Mesendoderm (in vitro differentiated cells): Measurements from ENCODE around the gene SMU1.

Source experiments
- DNase-seq: peaks from one replicate; pipeline ENCODE4 v3.0.0; 2013
- H2AK5ac ChIP-seq: 2 replicates; pipeline ENCODE4 v1.6.1; 2013; ENCODE audit warnings: low read length, inconsistent platforms
- H2BK120ac ChIP-seq: 2 replicates; pipeline ENCODE4 v1.6.1; 2013; ENCODE audit warnings: low read depth, mild to moderate bottlenecking, low read length, moderate library complexity, mixed read lengths
- H2BK15ac ChIP-seq: replicated peaks from 2 replicates; pipeline ENCODE4 v1.6.1; 2013; ENCODE audit warnings: low read depth, mild to moderate bottlenecking, moderate library complexity
- H2BK5ac ChIP-seq: 2 replicates; pipeline ENCODE4 v1.6.1; 2013; ENCODE audit warnings: low read length, inconsistent platforms
- H3K18ac ChIP-seq: 2 replicates; pipeline ENCODE4 v1.6.1; 2013; ENCODE audit warnings: mild to moderate bottlenecking, low read length, mixed read lengths
- H3K23ac ChIP-seq: one replicate; pipeline ENCODE4 v1.6.1; 2013; ENCODE audit warnings: low read length
- H3K27ac ChIP-seq: 2 replicates; pipeline ENCODE4 v1.5.1; 2013; ENCODE audit warnings: low read depth, mild to moderate bottlenecking, inconsistent platforms, low read length, moderate library complexity
- H3K27me3 ChIP-seq: 2 replicates; pipeline ENCODE4 v1.6.1; 2013; ENCODE audit warnings: low read length, control low read depth, mild to moderate bottlenecking, inconsistent platforms; ENCODE audit not compliant: insufficient read depth, poor library complexity
- H3K36me3 ChIP-seq: 2 replicates; pipeline ENCODE4 v1.6.1; 2013; ENCODE audit warnings: low read length, inconsistent platforms; ENCODE audit not compliant: control insufficient read depth, insufficient read depth
- H3K4ac ChIP-seq: one replicate; pipeline ENCODE4 v1.6.1; 2013; ENCODE audit warnings: low read depth, mild to moderate bottlenecking, low read length, moderate library complexity
- H3K4me1 ChIP-seq: 2 replicates; pipeline ENCODE4 v1.6.1; 2013; ENCODE audit warnings: low read depth, low read length, inconsistent platforms; ENCODE audit not compliant: control insufficient read depth
- H3K4me2 ChIP-seq: 2 replicates; pipeline ENCODE4 v1.6.1; 2013; ENCODE audit warnings: low read length
- H3K4me3 ChIP-seq: 2 replicates; pipeline ENCODE4 v1.5.1; 2013; ENCODE audit warnings: mild to moderate bottlenecking, low read length
- H3K56ac ChIP-seq: one replicate; pipeline ENCODE4 v1.6.1; 2013; ENCODE audit warnings: low read length
- H3K79me1 ChIP-seq: 2 replicates; pipeline ENCODE4 v1.6.1; 2013; ENCODE audit warnings: low read length, inconsistent platforms
- H3K79me2 ChIP-seq: 2 replicates; pipeline ENCODE4 v1.6.1; 2013; ENCODE audit warnings: mild to moderate bottlenecking, low read length; ENCODE audit not compliant: control insufficient read depth, insufficient read depth
- H3K9ac ChIP-seq: 2 replicates; pipeline ENCODE4 v1.6.1; 2013; ENCODE audit warnings: low read length, inconsistent platforms
- H4K5ac ChIP-seq: one replicate; pipeline ENCODE4 v1.6.1; 2013; ENCODE audit warnings: low read length
- H4K8ac ChIP-seq: one replicate; pipeline ENCODE4 v1.6.1; 2013; ENCODE audit warnings: low read depth, mild to moderate bottlenecking, control low read depth, low read length, moderate library complexity
- WGBS: extraction: QIAGEN DNeasy Blood & Tissue Kit; methylation state at CpG from one replicate; pipeline ENCODE4 v1.1.7; 2013; ENCODE audit warnings: low lambda C conversion rate, missing lambda C conversion rate; ENCODE audit not compliant: insufficient coverage; ENCODE audit errors: extremely low coverage; 5-methylcytosine and 5-hydroxymethylcytosine counted together

Gene SMU1

DNA sequence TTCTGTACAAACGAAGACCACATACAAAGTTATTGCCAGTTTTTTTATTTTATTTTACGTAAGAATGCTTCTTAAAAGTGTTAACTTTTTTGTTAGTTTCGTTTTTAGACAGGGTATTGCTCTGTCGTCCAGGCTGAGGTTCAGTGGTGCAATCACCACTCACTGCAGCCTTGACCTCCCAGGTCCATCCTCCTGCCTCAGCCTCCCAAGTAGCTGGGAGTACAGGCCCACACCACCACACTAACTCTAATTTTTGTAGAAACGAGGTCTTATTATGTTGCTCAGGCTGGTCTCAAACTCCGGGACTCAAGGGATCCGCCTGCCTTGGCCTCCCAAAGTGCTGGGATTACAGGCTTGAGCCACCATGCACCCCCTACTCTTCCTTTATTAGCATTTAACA is 53.7 kb downstream of the SMU1 start:
- no peak overlapping the region for H4K8ac ChIP-seq
- WGBS = no CpG with 5 or more reads among the region's 7 CpGs
- no peak overlapping the region for H3K9ac ChIP-seq
- no peak overlapping the region for H3K18ac ChIP-seq
- peaks cover 11% of the 10 kb centered on the region for H3K79me1 ChIP-seq
- no peaks in the 10 kb centered on the region for H3K27me3 ChIP-seq
- no peak overlapping the region for H3K4ac ChIP-seq
- H3K4me1 ChIP-seq = no peaks in the 10 kb centered on the region
- no peak overlapping the region for H2BK5ac ChIP-seq
- peaks cover 3% of the 10 kb centered on the region for H3K36me3 ChIP-seq
- no peak for DNase-seq
- H2BK120ac ChIP-seq = no peak overlapping the region
- no peak overlapping the region for H3K4me2 ChIP-seq
- H4K5ac ChIP-seq = no peak overlapping the region
- H3K56ac ChIP-seq = peak overlapping the region; percentile 15
- no peak overlapping the region for H3K23ac ChIP-seq
- H3K79me2 ChIP-seq = peaks cover 48% of the 10 kb centered on the region
- H2BK15ac ChIP-seq = no peak overlapping the region
- no peak overlapping the region for H3K27ac ChIP-seq
- H2AK5ac ChIP-seq = no peak overlapping the region
- no peak overlapping the region for H3K4me3 ChIP-seq

DNA sequence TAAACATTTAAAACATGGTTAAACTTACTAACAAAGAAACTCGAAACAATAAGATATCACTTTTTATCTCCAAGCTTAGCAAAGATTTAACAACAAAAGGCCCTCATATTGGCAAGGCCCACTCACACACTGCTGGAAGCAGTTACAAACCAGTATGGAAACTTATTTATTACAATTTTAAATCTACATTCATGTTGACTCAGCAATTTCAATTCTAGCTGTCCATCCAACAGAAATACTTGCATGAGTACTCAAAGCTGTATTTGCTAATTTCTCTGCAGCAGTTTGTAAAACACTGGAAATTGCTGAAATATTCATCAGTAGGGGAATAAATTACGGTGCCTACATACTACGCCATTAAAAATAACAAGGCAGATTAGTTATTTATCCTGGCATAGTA is 54.2 kb downstream of the SMU1 start:
- H2BK5ac ChIP-seq = no peak overlapping the region
- H3K9ac ChIP-seq = no peak overlapping the region
- H3K23ac ChIP-seq = no peak overlapping the region
- peaks cover 3% of the 10 kb centered on the region for H3K36me3 ChIP-seq
- no peak overlapping the region for H2BK15ac ChIP-seq
- H3K56ac ChIP-seq = peak overlapping the region; percentile 25
- no peak overlapping the region for H3K4me2 ChIP-seq
- H2AK5ac ChIP-seq = no peak overlapping the region
- no peak overlapping the region for H3K27ac ChIP-seq
- no peak for DNase-seq
- no peaks in the 10 kb centered on the region for H3K27me3 ChIP-seq
- no peak overlapping the region for H2BK120ac ChIP-seq
- peaks cover 44% of the 10 kb centered on the region for H3K79me2 ChIP-seq
- peaks cover 11% of the 10 kb centered on the region for H3K79me1 ChIP-seq
- no peak overlapping the region for H4K8ac ChIP-seq
- H3K18ac ChIP-seq = no peak overlapping the region
- WGBS = no CpG with 5 or more reads among the region's 3 CpGs
- no peaks in the 10 kb centered on the region for H3K4me1 ChIP-seq
- H4K5ac ChIP-seq = no peak overlapping the region
- H3K4me3 ChIP-seq = no peak overlapping the region
- H3K4ac ChIP-seq = no peak overlapping the region

DNA sequence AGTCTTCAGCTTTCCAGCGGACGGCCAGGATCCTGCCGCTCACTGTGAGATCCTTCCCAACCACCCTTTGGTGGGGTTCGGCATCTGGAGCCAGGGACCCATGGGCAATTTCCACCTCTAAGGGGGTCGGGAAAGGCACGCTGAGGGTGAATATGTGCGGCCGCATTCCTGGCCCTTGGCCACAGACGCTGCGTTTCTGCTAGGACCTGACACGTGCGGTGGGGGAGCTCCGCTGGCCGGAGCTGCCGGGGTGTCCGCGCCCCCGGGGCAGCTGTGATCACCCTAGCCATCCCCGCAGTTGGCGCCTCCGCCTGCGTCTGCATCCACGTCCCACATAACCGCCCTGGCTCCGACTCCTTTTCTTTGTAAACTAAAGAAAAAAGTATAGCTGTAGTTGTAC is 56.7 kb downstream of the SMU1 start:
- Histone ChIP-seq H3K18ac (no peak overlapping the region), H3K23ac (no peak overlapping the region), H3K4ac (no peak overlapping the region), H2AK5ac (no peak overlapping the region), H3K79me2 (peaks cover 23% of the 10 kb centered on the region), H3K4me2 (no peak overlapping the region), H2BK120ac (no peak overlapping the region), H2BK5ac (no peak overlapping the region), H4K5ac (no peak overlapping the region), H2BK15ac (no peak overlapping the region), H3K27ac (no peak overlapping the region), H3K27me3 (no peaks in the 10 kb centered on the region), H3K4me1 (no peaks in the 10 kb centered on the region), H3K79me1 (peaks cover 11% of the 10 kb centered on the region), H3K56ac (no peak overlapping the region), H3K36me3 (no peaks in the 10 kb centered on the region), H3K9ac (no peak overlapping the region), H3K4me3 (no peak overlapping the region), H4K8ac (no peak overlapping the region)
- WGBS = no CpG with 5 or more reads among the region's 25 CpGs
- no peak for DNase-seq

- no peak overlapping the region for H3K56ac ChIP-seq
- H2AK5ac ChIP-seq = no peak overlapping the region
- H3K4me3 ChIP-seq = no peak overlapping the region
- H4K8ac ChIP-seq = no peak overlapping the region
- no peak overlapping the region for H2BK120ac ChIP-seq
- no peak overlapping the region for H3K4ac ChIP-seq
- no peak overlapping the region for H4K5ac ChIP-seq
- peaks cover 3% of the 10 kb centered on the region for H3K79me2 ChIP-seq
- no peak overlapping the region for H3K18ac ChIP-seq
- no peak for DNase-seq
- no peaks in the 10 kb centered on the region for H3K27me3 ChIP-seq
- no peak overlapping the region for H3K4me2 ChIP-seq
- no CpG with 5 or more reads among the region's 6 CpGs for WGBS
- H3K9ac ChIP-seq = no peak overlapping the region
- H2BK15ac ChIP-seq = no peak overlapping the region
- no peak overlapping the region for H2BK5ac ChIP-seq
- H3K23ac ChIP-seq = no peak overlapping the region
- no peaks in the 10 kb centered on the region for H3K36me3 ChIP-seq
- H3K4me1 ChIP-seq = no peaks in the 10 kb centered on the region
- peaks cover 5% of the 10 kb centered on the region for H3K79me1 ChIP-seq
- H3K27ac ChIP-seq = no peak overlapping the region
Observed at GRCh38 chr9:33017283-33018041, 59.0 kb downstream of the SMU1 start.

- Histone ChIP-seq H3K4me2 (no peak overlapping the region), H3K4me1 (no peaks in the 10 kb centered on the region), H2BK15ac (no peak overlapping the region), H3K79me1 (no peaks in the 10 kb centered on the region), H3K27ac (no peak overlapping the region), H3K4ac (no peak overlapping the region), H3K79me2 (no peaks in the 10 kb centered on the region), H3K56ac (no peak overlapping the region), H3K4me3 (no peak overlapping the region), H3K27me3 (no peaks in the 10 kb centered on the region), H3K23ac (no peak overlapping the region), H2BK120ac (no peak overlapping the region), H3K9ac (no peak overlapping the region), H3K18ac (no peak overlapping the region), H2AK5ac (no peak overlapping the region), H4K5ac (no peak overlapping the region), H4K8ac (no peak overlapping the region), H2BK5ac (no peak overlapping the region), H3K36me3 (no peaks in the 10 kb centered on the region)
- WGBS = no CpG with 5 or more reads among the region's 1 CpG
- no peak for DNase-seq
Observed at GRCh38 chr9:33014665-33015014, 61.8 kb downstream of the SMU1 start.
